GM18873 (cell line): ENCODE data around the gene RNF208.
A peak's percentile ranks its signal among the peaks of the same experiment; 100 is the strongest.

Experiments
- ATAC-seq: cut with Tn5 transposase; IDR thresholded peaks from one replicate; pipeline ENCODE4 v1.9.1; 2021; ENCODE audit warnings: mild to moderate bottlenecking, moderate library complexity, moderate number of reproducible peaks; ENCODE audit not compliant: unreplicated experiment, low FRiP score

RNF208 gene

DNA sequence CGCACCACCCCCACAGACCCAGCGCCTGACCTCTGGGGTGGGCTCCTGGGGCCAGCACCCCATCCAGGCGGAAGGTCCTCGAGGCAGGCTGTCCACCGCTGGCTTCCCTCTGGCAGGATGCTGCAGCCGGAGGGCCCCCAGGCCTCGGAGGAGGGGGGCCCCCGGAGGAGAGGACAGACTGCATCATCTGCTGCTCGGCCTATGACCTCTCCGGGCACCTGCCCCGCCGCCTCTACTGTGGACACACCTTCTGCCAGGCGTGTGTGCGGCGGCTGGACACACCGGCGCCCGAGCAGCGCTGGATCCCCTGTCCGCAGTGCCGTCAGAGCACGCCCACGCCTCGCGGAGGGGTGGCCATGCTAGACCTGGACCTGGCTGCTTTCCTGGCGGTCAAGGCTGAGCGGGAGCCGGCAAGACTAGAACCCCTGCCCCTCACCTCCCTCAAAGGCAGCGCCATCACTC lies 6.5 kb upstream of the RNF208 start:
- no peak for ATAC-seq

DNA sequence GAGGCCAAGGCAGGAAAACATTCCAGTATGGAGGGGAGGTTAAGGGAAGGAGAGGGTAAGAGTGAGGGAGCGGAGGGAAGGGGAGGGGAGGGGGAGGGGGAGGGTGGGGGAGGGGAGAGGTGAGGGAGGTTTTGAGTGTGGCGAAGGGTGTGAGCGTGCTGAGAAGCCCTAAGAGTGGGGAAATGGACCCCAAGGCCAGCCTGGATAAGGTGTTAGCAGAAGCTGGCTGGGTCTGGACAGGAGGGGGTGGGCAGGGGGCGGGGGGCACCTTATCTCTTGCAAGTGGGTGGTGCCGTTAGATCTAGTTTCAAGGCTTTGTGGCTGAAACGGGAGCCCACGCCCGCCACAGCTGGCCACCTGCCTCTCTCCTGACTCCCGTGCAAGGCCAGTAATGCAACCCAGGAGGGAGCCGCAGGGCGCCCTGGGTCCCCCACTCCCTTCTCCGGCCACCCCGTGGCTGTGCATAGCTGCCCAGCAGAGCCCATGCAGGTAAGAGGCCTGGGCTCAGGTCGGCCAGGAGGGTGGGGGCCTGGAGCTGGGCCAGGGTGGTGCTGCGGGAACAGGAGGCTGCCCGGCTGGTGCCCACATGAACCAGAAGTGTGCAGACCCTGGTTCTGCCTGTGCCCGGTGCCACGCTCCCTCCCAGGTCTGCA lies 5.9 kb upstream of the RNF208 start:
- no peak for ATAC-seq

DNA sequence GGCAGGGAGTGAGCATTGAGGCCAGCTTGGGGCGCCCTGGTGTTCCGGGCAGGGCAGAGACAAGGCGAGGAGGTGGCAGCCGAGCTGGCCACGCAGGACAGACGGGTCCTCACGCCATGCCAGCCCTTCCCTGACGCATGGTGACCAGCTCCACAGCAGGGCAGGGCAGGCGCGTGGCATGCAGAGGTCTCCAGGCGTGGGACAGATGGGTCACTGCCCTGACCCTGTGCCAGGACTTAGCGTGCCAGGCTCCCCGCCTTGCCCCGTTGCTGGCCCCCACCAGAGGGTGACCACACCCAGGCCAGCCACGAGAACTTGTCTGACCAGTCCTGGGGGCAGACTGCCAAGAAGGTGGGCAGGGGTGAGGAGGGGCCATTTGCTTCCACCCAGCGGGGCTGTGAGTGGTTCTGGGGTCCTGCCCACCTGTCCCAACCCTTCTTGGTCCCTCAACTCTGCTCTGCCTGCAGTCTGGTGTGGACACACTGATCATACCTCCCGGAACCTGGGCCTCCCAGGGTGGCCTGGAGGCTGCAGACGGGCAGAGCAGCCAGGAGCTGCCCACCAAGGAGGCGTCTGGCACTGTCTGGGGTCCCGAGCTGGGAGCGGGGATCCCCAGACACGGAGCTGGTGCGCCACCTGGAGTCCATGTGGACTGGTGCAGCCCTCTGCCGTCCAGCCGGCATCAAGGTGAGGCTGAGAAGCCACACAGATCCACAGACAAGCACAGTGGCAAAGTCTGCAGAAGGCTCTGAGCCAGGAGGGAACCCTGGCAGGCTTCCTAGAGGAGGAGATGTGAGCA lies 5.2 kb upstream of the RNF208 start, which contains the start of gene RNF224:
Gene RNF224 (plus strand): TSS at position 449 of the 799 bp plus-strand sequence. CDS start 834 bp downstream, outside the sequence.
- no peak for ATAC-seq

DNA sequence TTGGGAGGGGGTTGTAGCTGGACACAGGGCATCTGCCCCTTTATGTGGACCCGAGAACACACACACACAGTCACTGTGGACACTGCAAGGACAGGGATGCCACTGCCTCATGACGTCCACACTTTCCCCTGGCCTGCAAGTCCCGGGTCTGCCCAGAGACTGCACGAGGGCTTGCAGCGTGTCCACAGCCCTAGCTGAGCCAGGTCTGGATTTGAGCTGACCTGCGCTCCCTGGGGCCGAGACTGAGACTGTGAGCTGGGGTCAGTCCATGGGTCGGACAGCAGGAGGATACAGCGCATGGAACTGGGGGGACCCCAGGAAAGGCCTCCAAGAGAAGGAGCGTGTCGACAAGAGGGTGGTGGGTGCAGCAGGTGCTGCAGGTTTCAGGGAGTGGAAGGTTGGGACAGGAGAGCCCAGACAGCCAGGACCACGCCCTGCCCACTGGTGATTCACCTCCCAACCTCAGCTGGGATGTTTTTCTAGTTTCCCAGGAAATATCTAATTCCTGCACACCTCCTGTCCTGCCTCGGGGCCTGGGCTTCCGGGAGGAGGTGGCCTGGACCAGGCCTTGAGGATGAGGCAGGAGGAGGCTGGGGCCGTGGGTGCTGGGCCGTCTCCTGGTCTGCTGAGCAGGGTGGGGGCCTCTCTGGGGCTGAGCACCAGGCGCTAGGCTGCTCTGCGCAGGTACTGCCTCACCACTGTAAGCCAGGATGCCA lies 4.5 kb upstream of the RNF208 start:
- ATAC-seq, result no peak

DNA sequence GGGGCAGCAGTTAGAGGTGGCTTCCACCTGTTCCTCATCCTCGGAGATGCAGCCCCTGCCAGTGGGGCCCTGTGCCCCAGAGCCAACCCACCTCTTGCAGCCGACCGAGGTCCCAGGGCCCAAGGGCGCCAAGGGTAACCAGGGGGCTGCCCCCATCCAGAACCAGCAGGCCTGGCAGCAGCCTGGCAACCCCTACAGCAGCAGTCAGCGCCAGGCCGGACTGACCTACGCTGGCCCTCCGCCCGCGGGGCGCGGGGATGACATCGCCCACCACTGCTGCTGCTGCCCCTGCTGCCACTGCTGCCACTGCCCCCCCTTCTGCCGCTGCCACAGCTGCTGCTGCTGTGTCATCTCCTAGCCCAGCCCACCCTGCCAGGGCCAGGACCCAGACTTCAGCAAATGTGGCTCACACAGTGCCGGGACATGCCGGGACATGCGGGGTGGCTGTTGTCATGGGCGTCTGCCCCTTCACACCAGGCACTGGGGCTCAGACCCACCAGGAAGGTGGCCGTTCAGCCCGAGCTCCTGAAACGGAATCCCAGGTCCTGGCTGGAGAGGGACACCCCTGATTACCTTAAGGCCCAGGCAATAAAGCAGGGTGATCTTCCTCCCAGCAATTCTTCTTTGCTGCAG lies 3.8 kb upstream of the RNF208 start:
- no peak for ATAC-seq

DNA sequence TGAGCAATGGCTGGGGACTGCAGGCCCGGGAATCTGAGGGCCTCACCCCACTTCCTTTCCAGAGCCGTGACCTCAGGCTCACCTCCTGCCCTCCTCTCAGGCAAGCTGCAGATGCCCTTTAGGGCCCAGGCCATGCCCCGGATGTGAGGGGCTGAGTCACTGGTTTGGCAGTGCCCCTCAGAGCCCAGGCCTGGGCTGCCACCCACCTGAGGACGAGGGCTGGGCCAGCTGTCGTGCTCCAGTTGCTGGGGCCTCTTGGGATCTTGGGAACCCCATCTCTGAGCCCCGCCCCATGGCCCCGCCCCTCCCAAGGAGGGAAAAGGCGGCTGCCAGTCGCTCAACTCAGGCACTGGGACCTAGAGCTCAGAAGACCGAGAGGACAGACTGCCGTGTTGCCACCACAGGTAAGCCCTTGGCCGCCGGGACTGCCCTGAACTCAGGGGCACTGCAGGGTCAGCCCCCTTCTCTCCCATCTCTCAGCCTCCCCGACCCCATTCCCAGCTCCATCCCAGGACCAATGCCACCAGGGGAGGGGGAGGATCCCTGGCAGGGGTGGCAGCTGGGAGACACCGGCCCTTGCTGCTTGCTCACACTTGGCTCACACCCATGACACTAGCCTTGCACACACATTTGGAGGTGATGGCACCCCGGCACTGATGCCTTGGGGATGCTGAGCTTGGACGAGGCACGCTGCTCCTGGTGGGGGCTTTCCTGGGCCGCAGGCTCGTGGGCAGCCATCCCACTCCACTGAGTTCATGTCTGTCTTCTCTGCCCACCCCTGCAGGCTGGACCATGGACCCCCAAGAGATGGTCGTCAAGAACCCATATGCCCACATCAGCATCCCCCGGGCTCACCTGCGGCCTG lies 3.0 kb upstream of the RNF208 start, which contains the start of gene CYSRT1:
Gene CYSRT1 (plus strand): TSS at position 345 of the 865 bp plus-strand sequence. CDS start 448 bp downstream, at position 793.
- no peak for ATAC-seq

DNA sequence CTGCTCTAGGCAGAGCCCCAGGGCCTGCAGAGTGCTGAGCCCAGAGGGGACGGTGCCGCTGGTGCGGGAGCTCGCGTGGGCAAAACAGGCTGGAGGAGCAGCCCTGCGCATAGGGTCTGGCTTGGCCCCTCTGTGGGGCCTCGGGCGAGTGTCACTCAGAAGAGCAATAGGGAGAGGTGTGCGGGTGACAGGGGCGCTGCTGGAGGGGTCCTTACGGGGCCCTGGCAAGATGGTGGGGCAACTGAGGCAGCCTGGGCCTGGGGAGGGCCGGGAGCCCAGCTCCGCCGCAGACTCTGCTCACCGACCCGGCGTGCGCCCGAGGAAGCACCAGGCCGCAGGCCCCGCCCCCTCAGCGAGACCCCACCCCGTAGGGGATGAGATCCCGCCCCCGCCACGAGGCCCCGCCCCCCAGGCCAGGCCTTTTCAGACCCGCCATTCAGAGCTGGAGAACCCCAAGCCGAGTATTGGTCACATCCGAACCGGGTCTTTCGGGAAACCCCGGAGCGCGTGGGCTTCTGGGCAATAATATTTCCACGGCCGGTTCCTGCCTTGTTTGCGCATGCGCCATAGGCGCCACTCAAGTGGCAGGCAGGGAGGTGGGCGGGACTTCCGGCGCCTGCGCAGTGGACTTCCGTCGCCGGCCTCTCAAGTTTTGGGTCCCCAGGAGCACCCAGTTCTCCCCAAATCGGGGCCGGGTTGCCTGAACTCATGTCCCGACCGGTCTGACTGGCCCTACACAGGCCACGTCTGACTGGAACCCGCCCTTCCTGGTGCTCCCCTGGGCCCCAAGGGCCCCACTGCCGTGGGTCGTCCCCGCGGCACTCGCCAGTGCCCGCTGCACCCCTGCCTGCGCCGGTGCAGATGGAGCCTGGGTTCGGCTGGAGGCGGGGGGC lies 1.3 kb upstream of the RNF208 start:
- peak; percentile 64 for ATAC-seq

DNA sequence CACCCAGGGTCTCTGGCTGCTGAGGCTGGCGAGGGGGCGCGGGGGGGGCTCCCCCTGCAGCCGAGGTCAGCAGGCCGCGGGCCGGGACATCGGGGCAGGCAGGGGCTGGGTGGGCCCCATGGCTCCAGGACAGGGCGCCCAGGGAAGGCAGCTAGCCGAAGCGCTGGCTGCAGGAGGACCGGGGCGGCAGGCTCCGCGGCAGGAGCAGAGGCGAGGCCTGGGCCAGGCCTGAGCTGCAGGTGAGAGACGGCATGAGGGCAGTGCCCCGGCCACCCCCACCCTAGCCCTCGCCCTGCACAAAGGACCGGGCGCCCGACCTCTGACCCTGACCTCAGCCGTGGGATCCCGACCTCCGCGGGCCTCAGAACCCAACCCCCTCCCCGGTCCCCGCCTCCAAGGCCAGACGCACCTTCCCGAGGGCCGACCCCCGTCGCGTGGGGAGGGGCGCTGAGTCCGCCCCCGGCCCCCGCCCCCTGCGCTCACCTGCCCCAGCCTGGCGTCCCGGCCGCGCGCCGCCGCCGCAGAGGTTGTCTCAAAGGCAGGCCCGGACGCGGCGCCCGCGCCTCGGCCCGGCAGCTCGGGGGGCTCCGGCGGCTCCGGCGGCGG lies 431 bp downstream of the RNF208 start:
- no peak for ATAC-seq

DNA sequence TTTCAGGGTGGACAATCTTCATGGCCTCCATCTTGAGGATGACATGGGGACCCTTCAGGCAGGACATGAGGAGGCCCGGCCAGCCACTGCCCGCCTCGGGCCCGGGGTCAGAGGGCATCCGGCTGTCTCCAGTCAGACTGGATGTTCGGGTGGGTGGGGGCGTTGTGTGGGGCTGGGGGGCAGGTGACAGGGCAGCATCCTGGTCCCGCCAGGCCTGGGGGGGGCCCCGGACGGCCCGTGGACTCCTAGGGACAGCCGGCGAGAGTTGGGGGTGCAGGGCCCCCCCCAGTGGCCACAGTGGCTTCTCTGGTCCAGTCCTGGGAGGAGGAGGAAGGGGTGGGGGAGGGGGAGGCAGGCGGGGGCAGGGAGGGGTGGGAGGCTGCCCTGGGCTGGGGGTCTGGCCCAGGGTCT lies 940 bp downstream of the RNF208 start:
- no peak for ATAC-seq

DNA sequence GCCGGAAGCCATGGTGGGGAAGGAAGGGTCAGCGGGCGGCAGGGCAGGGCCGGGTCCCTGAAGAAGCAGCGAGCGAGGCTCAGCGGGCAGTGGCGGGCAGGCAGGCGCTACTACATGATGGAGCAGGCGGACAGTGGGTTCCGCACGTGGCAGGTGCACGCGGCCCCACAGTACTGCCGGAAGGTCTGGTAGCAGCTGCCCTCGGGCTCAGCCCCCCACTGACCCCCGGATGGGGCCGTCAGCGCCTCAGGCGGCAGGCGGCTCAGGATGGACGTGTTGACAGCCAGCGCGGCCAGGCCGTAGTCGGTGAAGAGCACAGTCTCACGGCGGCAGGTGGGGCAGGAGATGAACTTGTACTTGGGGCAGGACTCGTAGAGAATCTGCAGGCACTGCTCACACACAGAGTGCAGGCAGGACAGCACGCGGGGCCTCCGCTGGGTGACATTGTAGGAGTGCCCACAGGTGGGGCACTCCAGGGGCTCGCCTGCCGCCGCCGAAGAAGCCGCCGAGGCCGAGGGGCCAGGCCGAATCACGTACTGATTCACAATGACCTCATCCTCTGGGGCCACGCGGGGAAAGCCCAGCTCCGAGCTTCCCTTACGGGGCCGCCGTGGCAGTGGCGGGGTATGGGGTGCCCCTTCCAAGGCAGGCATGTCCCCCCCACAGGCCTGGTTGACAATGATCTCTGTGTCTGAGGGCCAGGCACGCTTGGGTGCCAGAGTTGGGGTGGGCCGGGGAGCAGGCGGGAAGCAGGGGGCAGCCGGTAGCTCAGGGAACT lies 1.5 kb downstream of the RNF208 start:
- ATAC-seq, result no peak

DNA sequence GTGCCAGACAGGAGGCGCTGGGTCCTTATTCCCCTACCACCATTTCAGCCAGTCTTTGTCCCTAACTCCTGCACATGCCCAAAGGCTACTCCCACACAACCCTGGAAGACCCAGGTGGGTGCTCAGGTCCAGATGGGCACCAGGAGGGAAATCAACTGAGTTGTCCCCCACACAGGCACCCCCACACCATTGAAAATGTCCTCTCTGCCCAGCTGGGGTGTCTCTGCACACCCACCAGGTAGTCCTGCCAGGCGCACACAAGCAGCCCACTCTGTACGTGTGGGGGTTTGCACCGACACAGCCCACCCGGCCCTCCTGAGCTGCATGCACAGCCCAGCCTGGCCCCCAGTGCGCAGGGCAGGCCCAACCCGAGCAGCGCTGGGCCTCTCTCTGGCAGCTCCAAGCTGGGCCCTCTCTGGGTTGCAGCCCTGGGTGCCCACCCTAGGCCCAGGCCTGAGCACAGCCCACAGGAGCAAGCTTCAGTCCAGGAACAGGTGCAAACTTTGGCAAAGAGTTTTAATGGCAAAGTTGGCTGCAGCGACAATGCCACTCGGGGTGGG lies 2.2 kb downstream of the RNF208 start:
- no peak for ATAC-seq

DNA sequence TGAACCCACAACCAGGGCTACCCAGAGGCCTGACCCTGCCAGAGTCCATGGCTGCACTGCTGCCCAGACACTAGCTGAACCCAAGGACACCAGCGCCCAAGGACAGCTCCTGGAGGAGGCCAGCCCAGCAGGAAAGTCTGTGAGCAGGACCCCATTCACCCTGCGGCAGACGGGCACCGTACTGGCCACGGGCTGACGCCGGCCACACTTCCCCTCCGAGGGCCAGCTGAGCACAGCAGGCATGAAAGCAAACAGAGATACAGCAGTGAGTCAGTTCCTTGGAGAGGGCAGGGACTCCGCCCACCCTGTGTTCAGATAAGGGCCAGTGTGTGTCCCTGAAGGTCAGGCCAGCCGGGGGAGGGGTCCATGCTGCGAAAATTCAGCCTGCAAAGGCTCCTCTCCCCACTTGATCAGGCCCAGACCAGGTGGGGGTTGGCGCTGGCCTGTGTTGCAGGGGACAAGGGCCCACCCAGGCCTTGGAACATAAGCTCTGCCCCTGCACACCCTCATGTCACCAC lies 3.2 kb downstream of the RNF208 start:
- ATAC-seq, result no peak

DNA sequence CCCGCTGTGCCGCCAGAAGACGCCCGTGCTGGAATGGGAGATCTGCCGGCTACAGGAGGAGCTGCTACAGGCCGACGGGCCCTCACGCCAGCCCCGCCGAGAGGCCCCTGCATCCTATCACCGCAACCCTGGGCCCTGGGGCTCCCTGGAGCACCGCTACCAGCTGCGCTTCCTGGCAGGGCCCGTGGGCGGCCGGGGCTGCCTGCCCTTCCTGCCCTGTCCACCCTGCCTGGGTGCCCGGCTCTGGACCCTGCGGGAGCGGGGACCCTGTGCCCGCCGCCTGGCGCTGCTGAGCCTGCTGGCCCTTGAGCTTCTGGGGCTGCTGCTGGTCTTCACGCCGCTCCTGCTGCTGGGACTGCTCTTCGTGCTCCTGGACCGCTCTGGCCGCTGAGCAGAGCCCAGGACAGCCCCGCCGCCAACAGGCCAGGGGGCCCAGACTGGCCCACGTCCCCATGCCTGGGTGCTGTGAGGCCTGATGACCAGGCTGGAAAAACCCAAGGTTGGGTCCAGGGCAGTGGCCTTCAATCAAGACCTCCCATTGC lies 3.8 kb downstream of the RNF208 start:
- ATAC-seq, result no peak

DNA sequence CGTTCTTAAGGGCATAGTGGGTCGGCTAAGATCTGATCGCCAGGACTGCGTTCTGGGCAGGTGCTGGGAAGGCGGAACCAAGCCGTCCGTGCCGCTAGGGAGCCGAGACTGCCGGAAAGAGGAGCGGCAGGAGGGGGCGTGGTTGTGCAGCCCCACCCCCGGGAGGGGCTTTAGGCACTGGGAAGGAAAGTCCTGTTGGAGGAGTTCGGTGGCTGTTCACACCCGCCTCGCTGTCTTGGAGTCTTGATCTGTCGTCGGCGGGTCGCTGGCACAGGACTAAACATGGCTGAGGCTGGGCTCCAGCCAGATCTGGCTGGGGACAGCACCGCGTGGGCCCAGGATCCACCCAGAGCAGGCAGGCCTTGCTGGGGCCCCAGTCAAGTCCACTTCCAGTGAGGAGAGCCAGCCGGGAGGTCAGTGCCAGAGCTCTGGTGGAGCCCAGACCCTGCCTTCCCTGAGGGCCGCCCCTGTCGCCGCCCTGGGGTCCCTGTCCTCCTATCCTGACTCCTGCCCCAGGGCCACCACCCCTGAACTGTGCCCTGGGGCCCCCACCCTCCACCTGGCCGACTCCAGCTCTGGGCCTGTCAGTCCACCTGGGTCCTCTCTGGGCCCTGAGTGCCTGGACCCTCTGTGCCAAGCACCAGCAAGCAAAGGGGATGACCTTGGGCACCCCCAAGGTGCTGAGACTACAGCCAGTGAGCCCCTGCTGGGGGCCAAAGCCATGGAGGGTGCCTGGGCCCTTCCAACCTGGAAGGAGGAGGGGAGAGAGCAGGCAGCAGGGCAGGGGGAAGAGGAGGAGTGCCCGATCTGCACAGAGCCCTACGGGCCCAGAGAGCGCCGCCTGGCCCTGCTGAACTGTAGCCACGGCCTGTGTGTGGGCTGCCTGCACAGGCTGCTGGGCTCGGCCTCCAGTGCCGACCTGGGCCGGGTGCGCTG lies 4.5 kb downstream of the RNF208 start:
- ATAC-seq, result no peak

DNA sequence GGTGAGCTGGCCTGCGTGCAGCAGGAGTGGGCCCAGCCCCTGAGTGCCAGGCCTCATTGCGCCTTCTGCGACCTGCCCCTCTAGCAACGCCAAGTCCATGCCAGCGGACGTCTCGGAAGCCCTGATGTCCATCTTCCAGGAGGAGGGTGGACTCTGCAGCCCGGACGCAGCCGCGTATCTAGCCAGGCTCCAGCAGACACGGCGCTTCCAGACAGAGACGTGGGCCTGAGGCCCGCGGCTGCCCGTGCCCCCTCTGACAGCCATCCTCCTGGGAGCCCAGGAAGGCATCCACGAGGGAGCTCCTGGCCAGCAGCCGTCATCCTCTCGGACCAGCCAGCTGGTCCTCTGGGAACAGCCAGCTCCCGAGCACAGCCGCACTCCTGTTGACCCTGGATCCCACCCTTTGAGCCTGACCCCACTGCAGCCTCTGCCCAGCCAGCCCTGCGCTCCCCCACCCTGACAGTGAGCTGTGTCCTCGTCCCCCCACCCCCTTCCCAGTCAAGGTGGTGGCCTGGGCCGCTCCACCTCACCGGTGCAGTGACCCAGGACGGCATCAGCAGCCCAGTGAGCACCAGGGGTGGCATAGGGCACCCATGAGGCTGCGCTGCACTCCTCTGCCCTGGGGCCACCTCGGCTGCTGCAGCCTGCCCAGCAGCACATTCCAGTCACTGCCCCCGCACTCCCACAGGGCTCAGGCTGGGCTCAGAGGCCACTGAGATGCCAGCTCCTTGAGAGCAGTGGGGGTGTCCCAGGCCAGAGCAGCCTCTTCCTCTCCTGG lies 5.7 kb downstream of the RNF208 start:
- ATAC-seq, result no peak
